GM18873 (cell line): ENCODE results near the gene LRRC27.

ENCODE experiments used
- ATAC-seq: cut with Tn5 transposase; IDR thresholded peaks from one replicate; pipeline ENCODE4 v1.9.1; 2021; ENCODE audit warnings: mild to moderate bottlenecking, moderate library complexity, moderate number of reproducible peaks; ENCODE audit not compliant: unreplicated experiment, low FRiP score

The LRRC27 gene

DNA sequence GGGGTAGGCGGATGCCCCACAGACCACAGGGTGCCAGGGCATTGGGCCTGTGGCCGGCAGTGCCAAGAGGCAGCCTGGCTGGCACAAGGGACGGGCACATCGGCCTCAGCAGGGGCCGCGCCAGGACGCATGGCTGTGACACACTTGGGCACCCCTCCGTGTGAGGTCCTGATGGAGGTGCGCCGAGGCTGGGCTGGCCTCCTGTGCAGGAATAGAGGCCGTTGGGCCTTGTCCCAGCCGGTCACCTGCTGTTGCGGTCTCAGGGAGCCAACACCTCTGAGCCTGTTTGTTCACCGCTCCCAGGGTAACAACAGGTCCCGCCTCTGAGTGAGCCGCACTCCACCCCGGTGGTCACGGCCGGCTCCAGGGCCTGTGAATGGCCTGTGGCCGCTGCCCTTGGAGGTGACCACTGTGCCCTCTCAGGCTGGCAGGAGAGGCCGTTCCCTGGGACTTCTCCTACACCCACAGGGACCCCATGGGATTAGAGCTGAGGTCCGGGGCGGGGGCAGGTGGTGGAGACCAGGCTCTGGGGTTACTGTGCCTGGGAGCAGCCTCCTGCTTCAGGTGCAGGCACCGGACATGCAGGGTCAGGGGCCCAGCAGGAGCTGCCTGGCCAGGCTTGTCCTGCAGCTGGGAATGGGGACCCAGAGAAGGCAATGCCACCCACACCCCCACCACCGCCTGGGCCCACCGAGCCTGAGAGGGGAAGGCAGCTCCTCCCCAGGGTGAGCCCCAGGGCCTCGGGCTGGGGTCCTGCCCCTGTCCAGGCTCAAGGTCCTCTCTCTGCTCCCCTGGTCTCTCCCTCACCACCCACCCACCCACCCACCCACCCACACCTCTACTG lies 77.1 kb downstream of the LRRC27 start:
- no peak for ATAC-seq

DNA sequence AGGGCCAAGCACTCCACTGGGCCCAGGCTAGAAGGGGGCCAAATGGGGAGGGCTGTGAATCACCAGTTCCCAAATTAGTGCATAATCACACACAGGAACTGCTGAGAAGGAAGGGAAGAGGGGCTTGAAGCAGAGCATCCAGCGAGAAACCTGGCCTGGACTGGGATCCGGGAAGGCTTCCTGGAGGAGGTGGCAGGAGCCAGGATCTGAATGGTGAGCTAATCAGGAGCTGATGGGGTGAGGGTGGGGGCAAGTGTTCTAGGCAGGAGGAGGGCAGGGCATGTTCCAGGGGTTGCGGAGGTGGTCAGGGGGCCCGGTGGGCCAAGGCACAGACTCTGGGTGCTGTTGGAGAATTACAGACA lies 77.7 kb downstream of the LRRC27 start:
- no peak for ATAC-seq

DNA sequence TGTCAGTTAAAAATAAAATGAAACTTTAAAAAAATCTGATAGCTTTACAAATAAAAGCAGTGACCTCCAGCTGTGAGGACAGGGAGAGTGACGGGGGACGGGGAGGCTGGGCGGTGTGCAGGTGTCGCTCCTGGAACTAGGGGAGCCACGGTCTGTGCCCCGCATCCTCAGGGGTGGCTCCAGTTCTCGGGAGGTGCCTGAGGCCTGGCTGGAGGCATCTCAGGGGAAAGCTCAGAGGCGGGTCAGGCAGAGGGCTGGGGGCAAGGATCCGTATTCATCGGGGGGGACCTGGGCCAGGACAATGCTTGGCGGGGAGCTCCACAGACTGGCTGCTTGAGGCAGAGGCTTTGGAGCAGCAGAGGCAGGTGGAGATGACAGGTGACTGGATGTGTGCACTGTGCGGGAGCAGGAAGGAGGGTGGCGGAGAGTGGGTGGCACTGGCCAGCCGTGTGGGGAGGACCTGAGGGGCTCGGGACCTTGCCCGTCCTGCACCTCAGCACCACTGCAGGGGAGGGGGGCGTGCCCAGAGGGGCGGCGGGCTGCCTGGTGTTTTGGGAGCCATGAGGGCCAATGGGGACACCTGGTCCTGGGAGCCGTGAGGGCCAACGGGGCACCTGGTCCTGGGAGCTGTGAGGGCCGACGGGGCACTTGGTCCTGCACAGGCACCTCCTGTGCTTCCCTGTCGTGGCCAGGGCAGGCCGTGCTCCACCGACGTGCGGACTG lies 78.2 kb downstream of the LRRC27 start:
- no peak for ATAC-seq

DNA sequence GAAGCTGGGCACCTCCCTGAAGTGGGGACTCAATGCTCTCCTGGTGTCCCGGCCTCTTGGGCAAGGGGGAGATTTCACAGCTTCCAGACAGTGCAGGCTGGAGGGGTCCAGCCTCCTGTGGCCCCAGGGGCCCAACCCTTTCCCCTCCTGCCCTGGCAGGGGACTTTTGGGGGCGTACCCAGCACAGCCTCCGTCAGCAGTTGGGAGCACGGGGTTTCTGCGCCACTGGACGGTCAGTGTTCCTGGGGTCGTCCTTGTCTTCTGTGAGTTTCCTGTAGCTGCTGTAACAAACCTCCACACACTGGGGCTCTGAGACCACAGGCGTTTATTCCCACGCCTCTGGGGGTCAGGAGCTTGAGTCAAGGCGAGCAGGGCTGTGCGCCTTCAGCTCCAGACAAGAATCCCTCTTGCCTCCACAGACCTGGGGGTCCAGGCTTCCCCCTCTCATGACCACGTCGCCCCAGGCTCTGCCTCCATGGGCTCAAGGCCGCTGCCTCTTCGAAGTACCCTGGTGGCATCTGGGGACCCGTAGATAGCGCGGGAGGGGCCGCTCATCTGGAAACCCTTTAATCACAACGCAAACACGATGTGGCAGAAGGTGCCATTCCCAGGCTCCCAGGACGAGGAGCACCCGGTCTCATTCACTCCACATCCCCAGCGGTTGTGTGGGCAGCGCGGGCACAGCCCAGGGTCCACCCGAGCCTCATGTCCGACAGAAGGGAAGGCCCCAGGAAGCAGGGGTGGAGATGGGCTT lies 79.0 kb downstream of the LRRC27 start:
- no peak for ATAC-seq

DNA sequence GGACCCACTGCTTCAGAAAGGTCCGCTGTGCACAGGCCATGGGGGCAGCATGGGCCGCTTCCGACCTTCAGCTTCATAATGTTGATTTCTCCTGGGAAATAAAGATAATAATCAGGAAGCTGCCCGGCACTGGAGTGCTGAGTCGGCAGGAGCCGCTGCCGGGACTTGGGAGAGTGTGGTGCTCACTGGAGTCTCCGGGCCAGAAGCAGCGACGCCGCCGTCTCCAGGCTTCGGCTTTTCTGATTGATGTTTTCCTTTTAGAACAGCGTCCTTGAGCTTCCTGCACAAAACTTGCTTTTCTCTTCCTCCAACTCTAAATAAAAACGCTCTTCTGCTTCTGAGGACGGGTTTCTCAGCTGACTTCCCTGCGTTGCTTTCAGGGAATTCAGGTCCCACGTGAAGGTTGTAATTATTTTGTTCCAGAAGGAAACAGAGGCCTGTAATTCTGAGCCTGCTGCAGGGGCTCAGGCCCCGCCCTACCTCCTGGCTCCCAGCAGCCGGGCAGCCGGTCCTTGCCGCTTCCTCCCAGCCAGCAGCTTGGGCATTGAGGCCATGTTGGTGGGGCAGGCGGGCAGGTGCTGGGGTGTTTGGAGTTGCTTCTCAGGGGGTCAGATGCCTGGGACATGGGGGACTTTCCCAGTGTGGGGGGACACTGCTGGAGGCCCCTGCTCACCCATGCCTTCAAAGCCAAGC lies 79.7 kb downstream of the LRRC27 start:
- ATAC-seq: no peak

DNA sequence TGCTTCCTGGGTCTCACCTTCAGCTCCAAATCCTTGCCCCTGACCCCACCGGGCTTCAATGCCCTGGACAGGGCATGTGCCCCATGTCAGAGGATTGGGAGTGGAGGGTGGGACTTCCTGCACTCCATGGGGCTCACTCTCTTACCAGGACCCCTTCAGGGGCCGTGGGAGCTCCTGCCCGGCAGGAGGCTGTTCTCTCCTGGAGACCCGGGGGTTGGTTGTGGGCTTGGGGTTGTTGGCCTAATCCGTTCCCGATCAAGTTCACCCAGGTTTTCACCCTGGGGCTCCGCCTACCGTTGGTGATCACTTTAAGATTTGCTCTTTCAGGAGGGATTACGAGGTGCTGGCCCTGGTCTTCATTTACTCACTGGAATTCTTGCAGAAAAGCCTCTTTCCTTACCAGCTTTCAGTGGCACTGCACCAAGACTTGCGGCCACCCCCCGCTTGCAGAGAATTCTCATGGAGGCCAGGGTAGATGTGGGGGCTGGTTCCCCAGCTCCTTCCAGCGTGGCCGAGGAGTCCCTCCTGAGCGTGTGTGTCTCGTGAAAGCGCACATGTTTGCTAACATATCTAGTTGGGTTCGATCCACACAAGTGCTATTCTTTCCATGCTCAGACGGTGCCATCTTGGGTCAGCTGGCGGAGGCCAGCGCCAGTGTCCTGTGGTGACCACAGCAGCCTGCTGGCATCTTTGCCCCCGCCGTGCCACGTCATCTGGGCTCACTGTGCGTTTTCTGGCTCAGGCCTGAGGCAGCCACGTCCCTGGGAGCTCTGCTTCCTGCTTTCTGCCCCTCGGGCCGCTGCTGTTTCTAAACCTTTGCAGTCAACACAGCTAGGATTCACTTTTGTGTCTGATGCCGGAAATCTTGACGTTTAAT lies 80.6 kb downstream of the LRRC27 start:
- ATAC-seq: no peak

DNA sequence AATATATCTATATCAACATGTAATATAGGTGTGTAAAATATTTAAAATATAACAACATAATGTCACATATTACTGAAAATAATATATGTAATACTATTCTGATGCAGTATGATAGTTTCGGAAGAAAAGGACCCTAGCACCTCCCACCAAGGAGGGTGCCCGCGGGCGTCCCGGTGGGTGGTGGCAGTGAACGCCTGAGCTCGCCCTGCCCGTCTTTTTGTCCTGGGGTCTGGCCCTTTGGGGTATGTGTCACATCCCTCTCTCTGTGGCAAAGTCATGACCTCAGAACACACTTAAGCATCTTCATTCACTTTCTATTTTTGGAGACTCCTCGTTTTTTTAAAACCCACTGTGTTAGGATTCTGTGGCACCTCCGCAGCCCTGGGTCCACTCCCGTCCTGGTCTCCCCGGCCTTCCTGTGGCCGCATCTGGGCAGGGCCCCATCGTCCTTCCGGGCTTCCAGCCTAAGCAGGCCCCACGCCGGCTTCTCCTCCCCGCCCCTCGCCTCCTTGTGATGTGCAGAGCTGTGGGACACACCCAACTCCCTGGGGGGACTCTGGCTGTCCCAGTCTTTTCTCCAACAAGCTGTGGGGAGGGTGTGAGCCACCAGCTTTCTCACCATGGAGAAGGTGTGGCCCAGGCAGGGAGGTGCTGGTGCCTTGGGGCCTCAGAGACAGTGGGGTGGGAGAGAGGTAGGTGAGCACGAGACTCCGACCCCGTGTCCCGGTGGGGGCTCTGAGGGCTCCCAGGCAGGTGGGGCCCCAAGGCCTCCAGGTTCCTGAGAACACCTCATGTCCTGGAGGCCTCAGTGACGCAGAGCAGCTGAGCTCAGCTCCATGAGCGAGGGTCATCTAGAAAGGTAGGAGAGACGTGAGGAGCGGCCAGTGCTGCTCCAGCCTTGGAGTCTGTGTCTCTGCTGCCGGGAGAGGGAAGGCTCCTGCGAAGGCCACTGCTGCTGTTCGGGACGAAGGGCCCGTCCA lies 81.5 kb downstream of the LRRC27 start:
- no peak for ATAC-seq

DNA sequence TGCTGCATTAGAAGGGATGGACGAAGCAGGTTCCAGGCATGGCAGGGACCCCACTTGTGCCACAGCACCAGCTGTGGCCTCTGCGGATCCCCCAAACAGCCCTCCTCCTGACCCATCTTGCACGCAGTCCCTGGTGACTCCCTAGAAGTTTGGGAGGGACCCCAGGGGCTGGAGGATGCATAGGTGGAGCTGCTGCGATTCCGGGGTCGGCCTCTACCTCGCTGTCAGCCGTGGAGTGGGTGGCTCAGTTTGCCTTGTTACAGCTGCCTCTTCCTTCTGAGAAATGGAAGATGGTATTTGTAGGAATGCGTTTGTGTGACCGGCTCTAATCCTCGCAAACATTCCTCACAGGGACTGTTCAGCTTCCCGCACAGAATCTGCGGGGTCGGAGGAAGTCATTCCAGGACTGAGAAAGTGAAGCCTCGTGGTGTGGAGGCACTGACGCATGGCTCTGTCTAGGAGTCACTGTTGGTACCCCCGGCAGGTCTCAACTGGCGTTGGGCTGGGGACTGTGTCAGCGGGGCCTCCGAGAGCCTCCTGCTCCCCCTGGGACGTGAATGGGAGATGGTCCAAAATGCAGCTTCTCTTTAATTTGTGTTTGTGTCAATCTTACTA lies 82.5 kb downstream of the LRRC27 start:
- no peak for ATAC-seq

DNA sequence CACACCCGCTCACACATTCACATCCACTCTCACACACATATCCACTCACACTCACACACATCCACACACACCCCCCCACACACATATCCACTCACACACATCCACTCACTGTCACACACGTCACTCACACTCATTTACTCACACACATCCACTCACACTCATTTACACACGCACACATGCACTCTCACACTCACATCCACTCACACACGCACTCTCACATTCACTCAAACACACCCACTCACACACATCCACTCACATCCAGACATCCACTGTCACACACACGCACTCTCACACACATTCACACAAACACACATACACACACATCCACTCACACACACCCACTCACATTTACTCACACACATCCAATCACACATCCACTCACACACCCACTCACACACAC lies 83.3 kb downstream of the LRRC27 start:
- no peak for ATAC-seq

DNA sequence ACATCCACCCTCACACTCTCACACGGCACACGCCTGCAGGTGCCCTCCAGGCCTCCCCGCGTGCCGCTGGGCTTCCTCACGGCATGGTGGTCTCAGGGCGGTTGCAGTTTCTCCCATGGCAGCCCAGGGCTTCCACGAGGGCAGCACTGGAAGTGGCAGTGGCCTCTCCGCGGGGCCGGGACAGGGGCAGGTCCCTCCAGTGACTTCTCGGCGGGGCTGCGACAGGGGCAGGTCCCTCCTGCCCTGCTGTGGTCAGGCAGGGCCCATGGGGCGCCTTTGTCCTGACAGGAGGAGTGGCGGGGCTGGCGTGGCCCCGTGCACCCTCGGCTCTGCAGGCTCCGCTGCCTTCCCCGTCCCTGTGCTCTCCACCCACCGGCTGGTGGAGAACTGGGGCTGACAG lies 84.0 kb downstream of the LRRC27 start:
- no peak for ATAC-seq

DNA sequence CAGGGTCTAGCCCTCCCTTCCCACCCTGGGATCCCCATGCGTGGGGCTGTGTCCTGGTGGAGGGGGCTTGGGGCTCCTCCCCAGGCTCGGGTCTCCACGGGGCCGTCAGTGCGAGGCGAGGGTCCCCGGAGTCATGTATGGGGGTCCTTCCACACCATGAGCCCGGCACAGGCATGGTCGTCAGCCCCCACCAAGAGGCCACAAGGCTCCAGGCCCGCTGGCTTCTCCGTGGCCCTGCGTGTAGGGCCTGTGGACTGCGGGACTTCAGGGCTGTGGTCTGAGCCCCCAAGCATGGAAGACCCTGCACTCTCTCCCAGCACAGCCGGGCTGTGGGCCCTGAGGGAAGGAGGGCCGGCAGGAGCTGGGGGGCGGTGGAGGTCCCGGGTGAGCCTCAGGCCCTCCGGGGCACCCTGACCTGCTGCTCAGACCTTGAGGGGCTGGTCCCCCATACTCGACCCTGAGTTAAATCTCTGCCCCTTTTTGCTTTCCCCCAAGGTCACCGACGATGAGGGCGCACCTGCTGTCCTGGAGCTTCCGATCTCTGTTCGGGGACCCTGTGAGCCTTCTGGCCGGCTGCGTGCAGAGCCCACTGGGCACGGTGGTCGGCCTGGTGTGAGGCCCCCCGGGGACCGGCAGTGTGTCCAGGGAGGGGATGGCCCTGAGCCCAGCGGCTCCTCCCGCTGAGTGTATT lies 84.7 kb downstream of the LRRC27 start:
- ATAC-seq: no peak

DNA sequence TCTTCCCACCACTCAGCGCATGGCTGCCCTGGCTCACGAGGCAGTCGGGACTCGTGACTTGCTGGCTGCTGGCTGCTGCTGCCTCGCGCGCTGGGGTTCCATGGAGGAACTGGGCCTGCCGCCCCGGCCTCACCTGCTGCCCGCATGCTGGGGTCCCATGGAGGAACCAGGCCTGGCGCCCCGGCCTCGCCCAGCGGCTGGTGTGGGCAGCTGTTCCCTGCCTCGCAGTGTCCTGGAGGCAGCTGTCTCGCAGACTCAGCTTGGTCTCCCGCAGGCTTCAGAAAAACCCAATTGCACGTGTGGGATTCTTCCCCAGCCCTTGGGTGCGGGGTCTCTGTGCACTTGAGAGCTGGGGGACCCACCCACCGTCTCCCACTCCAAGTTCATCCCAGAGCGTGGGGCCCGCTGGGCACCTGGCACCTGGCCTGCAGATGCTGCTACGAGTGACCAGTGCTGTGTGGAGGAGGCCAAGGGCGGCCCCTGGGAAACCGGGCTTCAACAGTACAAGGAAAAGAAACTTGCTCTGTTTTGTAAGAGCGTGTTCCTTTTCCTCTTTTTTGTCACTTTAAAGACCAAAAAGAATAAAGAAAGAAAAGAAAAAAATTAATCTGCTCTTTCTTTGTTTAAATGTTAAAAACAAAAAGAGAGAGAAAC lies 85.4 kb downstream of the LRRC27 start:
- no peak for ATAC-seq

DNA sequence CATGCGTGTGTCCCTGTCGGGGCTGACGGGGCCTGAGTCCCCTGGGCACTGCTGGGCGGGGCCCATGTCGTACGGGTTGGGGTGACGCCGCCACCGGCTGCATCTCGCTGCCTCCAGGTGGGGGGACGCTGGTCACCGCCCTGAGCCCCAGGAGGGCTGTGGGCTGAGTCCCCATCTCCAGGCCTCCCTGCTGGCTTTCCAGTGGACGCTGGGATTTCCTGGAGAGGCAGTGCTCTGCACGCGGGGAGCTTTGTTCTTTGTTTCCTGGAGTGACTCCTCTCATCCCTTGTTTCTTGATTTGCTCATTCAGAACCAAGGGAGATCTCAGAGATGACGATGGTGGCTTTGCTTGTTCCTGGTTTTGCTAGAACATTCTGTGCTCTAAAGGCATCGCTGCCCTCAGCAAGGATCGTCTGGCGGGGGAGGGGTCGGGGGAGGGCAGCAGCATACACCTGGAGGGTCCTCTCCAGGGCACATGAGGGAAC lies 86.0 kb downstream of the LRRC27 start:
- ATAC-seq: no peak

DNA sequence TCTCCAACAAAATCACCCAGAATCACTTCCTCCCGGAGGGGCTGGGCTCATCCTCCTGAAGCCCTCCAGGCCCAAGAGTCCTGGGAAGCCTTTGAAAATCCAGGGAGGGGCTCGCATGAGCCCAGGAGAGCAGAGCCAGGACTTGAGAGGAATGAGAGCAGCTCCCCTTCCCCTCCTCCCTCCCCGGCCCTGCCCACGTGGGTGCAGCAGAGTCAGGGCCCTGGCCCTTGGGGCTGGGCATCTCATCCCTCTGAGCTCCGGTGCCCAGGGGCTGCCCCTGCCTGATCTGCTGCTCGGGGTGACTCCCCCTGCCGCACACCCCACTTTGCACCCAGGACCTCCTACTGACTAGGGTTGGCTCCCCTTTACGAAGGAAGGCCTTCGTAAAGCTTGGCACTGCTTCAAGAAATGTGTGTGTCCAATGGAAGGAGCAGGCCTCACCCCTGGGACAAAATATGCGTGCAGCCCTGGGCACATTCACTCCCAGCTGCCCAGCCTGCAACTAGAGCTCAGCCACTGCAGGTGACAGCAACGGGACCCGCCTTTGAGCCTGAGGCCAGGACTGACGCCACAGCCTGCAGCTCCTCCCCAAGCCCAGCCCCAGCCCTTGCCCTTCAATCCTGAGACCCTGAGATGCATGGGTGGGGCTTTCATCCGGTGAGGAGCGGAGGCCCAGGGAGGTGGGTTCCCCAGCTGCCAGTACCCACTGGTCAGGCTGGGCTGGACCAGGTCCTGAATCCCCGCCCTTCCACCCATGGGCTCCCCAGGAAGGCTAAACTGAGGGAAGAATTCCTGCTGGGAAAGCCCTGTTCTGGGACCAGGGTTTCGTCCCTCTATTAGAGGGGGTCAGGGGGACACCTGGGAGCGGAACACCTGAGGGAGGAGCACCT lies 86.8 kb downstream of the LRRC27 start:
- no peak for ATAC-seq

DNA sequence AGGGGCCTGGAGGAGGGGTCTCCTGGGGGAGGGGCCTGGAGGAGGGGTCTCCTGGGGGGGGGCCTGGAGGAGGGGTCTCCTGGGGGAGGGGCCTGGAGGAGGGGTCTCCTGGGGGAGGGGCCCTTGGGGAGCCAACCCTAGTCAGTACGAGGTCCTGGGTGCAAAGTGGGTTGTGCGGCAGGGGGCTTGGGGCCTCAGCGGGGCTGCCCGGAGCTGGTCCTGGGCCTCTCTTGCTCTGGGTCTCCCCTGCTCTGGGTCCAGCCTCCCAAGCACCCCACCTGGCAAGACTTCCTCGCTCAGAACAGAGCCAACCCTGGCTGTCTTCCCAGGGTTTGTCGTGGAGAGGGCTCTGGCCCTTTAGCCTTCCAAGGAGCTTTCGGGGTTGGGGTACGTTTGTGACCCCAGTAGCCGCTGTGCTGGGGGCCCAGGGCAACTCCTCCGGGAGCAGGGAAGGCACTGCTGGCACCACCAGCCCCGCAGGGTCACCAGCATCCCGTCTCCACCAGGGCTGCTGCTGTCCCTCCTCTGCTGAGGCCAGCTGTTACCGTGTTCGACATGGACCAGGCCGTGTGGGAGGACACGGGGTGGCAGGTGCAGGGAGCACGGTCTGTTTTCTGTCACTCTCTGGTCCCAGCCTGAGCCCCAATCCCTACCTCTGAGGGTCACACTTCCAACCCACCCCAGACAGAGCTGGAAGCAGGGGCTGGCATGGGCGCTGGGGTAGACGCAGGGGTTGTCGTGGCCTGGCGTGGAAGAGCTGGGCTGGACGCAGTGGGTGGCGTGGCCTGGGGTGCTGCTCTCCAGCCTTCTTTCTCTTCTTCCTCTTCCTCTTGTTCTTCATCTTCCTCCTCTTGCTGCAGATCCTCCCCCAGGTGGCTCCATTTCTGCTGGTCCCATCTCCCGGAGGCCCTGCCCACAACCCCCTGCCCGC lies 87.8 kb downstream of the LRRC27 start:
- no peak for ATAC-seq
